Measurements from ENCODE around the gene SAMD3. TPM values are rescaled to one million over a fixed set of nuclear protein-coding genes. Genes with fewer than 3 reads are reported as not detected.

The SAMD3 gene
- total RNA-seq, 1 experiment from 2014 or later = 7.5 TPM

- H3K9ac ChIP-seq (ENCODE audit: low read length) = no peak overlapping the region
- no peak overlapping the region for H3K27ac ChIP-seq (ENCODE audit: low read depth, low read length)
- RAD21 ChIA-PET (ENCODE audit: low non-redundant PET in 1 of 2, low total read pairs in 2 of 2, uncharacterized antibody in 2 of 2, unreplicated experiment in 2 of 2) = no interaction called here
- no peaks in the 10 kb centered on the region for H3K79me2 ChIP-seq (ENCODE audit: insufficient read depth, low read length)
- no peak for TF ChIP-seq EZH2phosphoT487 (IDR thresholded peaks at IDR 0.05; ENCODE audit: borderline replicate concordance)
- no peak for TF ChIP-seq EZH2 (IDR thresholded peaks at IDR 0.05)
- TF ChIP-seq ZFX (IDR thresholded peaks at IDR 0.05) = no peak
- TF ChIP-seq YY1 (IDR thresholded peaks at IDR 0.05; ENCODE audit: extremely low read depth, insufficient replicate concordance, low read depth, low read length) = no peak
- TF ChIP-seq ZNF274 (IDR thresholded peaks at IDR 0.05; ENCODE audit: low read depth, low read length) = no peak
- TF ChIP-seq SP1 (IDR thresholded peaks at IDR 0.05; ENCODE audit: low read depth) = no peak
- TF ChIP-seq FOSL1 (IDR thresholded peaks at IDR 0.05; ENCODE audit: low read depth) = no peak
- no peak for TF ChIP-seq SRF (IDR thresholded peaks at IDR 0.05; ENCODE audit: low read depth)
- TF ChIP-seq TCF7L2 (IDR thresholded peaks at IDR 0.05; ENCODE audit: borderline replicate concordance, extremely low read depth, insufficient read depth, insufficient read length) = no peak
- no peak for TF ChIP-seq CTCF (IDR thresholded peaks at IDR 0.05 in 2 of 3, conservative IDR thresholded peaks at IDR 0.05 in 1 of 3; ENCODE audit: borderline replicate concordance in 1 of 3, insufficient read depth in 1 of 3, low read depth in 2 of 3, low read length in 2 of 3)
- no peak for TF ChIP-seq ELF1 (IDR thresholded peaks at IDR 0.05; ENCODE audit: borderline replicate concordance, low read depth)
- TF ChIP-seq EGR1 (IDR thresholded peaks at IDR 0.05; ENCODE audit: low read depth) = no peak
- TF ChIP-seq CEBPB (IDR thresholded peaks at IDR 0.05; ENCODE audit: low read depth) = no peak
- TF ChIP-seq POLR2A (IDR thresholded peaks at IDR 0.05; ENCODE audit: borderline replicate concordance, extremely low read depth, insufficient read depth, insufficient read length) = no peak
- no peak for TF ChIP-seq REST (IDR thresholded peaks at IDR 0.05; ENCODE audit: low read depth)
- no peak for TF ChIP-seq CBX3 (IDR thresholded peaks at IDR 0.05; ENCODE audit: low read depth)
- no peak for TF ChIP-seq MAX (IDR thresholded peaks at IDR 0.05)
- TF ChIP-seq POLR2AphosphoS5 (IDR thresholded peaks at IDR 0.05; ENCODE audit: low read depth, low read length) = no peak
- no peak overlapping the region for H2AFZ ChIP-seq (ENCODE audit: low read depth, low read length, poor library complexity, severe bottlenecking)
- DNase-seq (ENCODE audit: low read depth, low spot score) (no peak), ATAC-seq (no peak)
- H3K9me3 ChIP-seq (ENCODE audit: control insufficient read depth in 1 of 2, insufficient read depth in 1 of 2, low read depth in 1 of 2, low read length in 2 of 2) = no peaks in the 10 kb centered on the region
- POLR2A ChIA-PET = no interaction called here
- H3K4me2 ChIP-seq (ENCODE audit: low read length) = no peak overlapping the region
- H3K4me3 ChIP-seq (replicated peaks in 1 of 2; ENCODE audit: low read depth in 1 of 2, low read length in 2 of 2) = no peak overlapping the region
- no peaks in the 10 kb centered on the region for H3K9me2 ChIP-seq (ENCODE audit: insufficient read depth)
- CTCF ChIA-PET = no interaction called here
- intact Hi-C loops (cut with micrococcal nuclease) = no loop called here
- no peaks in the 10 kb centered on the region for H3K27me3 ChIP-seq (ENCODE audit: insufficient read depth, low read length)
- no peaks in the 10 kb centered on the region for H3K4me1 ChIP-seq (ENCODE audit: control insufficient read depth in 1 of 2, insufficient read depth in 2 of 2, low read length in 2 of 2)
- H3K36me3 ChIP-seq (ENCODE audit: control insufficient read depth in 1 of 2, insufficient read depth in 2 of 2, low read length in 2 of 2) = no peaks in the 10 kb centered on the region
- no TSS peak for BruUV-seq (replicated peaks)
- H4K20me1 ChIP-seq (ENCODE audit: insufficient read depth) = no peaks in the 10 kb centered on the region
Observed at GRCh38 chr6:130229645-130230044, 6.9 kb upstream of the SAMD3 start.

Data from HCT116 (cell line).